Loucy (cell line): ENCODE measurements around the gene RHEX.

ENCODE experiments used
- EZH2phosphoT487 ChIP-seq: fragments of 200-600 bp; IDR thresholded peaks from 2 replicates; pipeline ENCODE4 v1.6.1; 2018; ENCODE audit warnings: antibody characterized with exemption, mild to moderate bottlenecking, moderate library complexity, borderline replicate concordance
- TF ChIP-seq, protein P1 (sequence below): fragments of 200-600 bp; sonication (generic); conservative IDR thresholded peaks from 2 replicates; pipeline ENCODE4 v1.5.1; 2014; ENCODE audit warnings: mild to moderate bottlenecking, antibody characterized with exemption, low read length

- TF ChIP-seq, protein P1, sequence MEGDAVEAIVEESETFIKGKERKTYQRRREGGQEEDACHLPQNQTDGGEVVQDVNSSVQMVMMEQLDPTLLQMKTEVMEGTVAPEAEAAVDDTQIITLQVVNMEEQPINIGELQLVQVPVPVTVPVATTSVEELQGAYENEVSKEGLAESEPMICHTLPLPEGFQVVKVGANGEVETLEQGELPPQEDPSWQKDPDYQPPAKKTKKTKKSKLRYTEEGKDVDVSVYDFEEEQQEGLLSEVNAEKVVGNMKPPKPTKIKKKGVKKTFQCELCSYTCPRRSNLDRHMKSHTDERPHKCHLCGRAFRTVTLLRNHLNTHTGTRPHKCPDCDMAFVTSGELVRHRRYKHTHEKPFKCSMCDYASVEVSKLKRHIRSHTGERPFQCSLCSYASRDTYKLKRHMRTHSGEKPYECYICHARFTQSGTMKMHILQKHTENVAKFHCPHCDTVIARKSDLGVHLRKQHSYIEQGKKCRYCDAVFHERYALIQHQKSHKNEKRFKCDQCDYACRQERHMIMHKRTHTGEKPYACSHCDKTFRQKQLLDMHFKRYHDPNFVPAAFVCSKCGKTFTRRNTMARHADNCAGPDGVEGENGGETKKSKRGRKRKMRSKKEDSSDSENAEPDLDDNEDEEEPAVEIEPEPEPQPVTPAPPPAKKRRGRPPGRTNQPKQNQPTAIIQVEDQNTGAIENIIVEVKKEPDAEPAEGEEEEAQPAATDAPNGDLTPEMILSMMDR = no peak
- no peak for TF ChIP-seq EZH2phosphoT487
These were observed 72.4 kb downstream of the RHEX start for GRCh38 chr1:206125346-206125745.
